Neural cell (in vitro differentiated cells): ENCODE measurements around the gene STUM.

Source experiments
- CTCF ChIP-seq: fragments of 450-650 bp; IDR thresholded peaks from 2 replicates; pipeline ENCODE4 v1.5.1; 2014; ENCODE audit warnings: antibody characterized with exemption, mild to moderate bottlenecking, moderate library complexity; ENCODE audit not compliant: poor library complexity, severe bottlenecking
- EP300 ChIP-seq: fragments of 450-650 bp; conservative IDR thresholded peaks from 2 replicates; pipeline ENCODE4 v1.6.1; 2014; ENCODE audit warnings: antibody characterized with exemption, mild to moderate bottlenecking, moderate library complexity; ENCODE audit not compliant: poor library complexity, severe bottlenecking
- EZH2 ChIP-seq: fragments of 200-600, 300-800 bp; shearing (Covaris generic), sonication (generic); IDR thresholded peaks from 2 replicates; pipeline ENCODE4 v1.6.1; 2014; ENCODE audit warnings: antibody characterized with exemption, low read length, borderline replicate concordance, mild to moderate bottlenecking; ENCODE audit not compliant: insufficient read depth, poor library complexity, severe bottlenecking
- MXI1 ChIP-seq: fragments of 450-650 bp; conservative IDR thresholded peaks from 2 replicates; pipeline ENCODE4 v1.6.1; 2014; ENCODE audit warnings: antibody characterized with exemption, mild to moderate bottlenecking; ENCODE audit not compliant: poor library complexity, severe bottlenecking
- POLR2AphosphoS5 ChIP-seq: IDR thresholded peaks from 2 replicates; pipeline ENCODE4 v1.6.1; 2012
- RAD21 ChIP-seq: fragments of 450-650 bp; conservative IDR thresholded peaks from 2 replicates; pipeline ENCODE4 v1.6.1; 2014; ENCODE audit warnings: antibody characterized with exemption, mild to moderate bottlenecking, moderate library complexity
- REST ChIP-seq: IDR thresholded peaks from 2 replicates; pipeline ENCODE4 v1.6.1; 2012; ENCODE audit warnings: borderline replicate concordance
- TAF1 ChIP-seq: IDR thresholded peaks from 2 replicates; pipeline ENCODE4 v1.6.1; 2012; ENCODE audit warnings: low read depth

GRCh38 chr1:226542623-226543103, 5.9 kb upstream of the STUM start:
- no peak for TF ChIP-seq POLR2AphosphoS5
- TF ChIP-seq EZH2, result no peak
- no peak for TF ChIP-seq CTCF
- no peak for TF ChIP-seq RAD21
- TF ChIP-seq REST, result no peak
- TF ChIP-seq TAF1, result no peak
- TF ChIP-seq MXI1, result no peak
- TF ChIP-seq EP300, result no peak
